Peyer's patch (tissue), 4 donors: Measurements from ENCODE around the gene ENO4.

Source experiments
- POLR2A ChIP-seq, 2 donors: fragments of 450-650 bp; IDR thresholded peaks; one replicate each; pipeline ENCODE4 v1.5.1; 2017; ENCODE audit warnings: antibody characterized with exemption in 2 of 2, mild to moderate bottlenecking in 2 of 2, moderate library complexity in 2 of 2
- TF ChIP-seq, protein P1 (sequence below), 6 experiments: fragments of 450-650 bp in 4 of 6; fragments of 200-600 bp in 2 of 6; sonication (generic) in 1 of 6; IDR thresholded peaks; one replicate each; pipeline ENCODE4 v1.5.1; 2017 to 2019; ENCODE audit warnings: antibody characterized with exemption in 6 of 6, mild to moderate bottlenecking in 3 of 6, moderate library complexity in 1 of 6

DNA sequence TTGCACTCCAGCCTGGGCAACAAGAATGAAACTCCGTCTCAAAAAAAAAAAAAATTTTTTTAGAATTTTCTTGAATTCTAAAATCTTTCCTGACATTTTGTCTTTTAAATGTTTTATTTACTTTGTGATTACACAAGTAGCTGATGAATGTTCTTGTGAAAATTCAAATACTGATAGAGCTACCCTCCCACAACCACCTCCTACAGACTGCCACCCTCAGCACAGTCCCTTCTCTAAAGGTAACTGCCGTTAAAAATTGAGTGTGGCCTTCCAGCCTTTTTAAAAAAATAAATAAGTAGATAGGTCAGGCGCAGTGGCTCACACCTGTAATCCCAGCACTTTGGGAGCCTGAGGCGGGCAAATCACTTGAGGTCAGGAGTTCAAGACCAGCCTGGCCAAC is 15.1 kb downstream of the ENO4 start:
- TF ChIP-seq, protein P1, sequence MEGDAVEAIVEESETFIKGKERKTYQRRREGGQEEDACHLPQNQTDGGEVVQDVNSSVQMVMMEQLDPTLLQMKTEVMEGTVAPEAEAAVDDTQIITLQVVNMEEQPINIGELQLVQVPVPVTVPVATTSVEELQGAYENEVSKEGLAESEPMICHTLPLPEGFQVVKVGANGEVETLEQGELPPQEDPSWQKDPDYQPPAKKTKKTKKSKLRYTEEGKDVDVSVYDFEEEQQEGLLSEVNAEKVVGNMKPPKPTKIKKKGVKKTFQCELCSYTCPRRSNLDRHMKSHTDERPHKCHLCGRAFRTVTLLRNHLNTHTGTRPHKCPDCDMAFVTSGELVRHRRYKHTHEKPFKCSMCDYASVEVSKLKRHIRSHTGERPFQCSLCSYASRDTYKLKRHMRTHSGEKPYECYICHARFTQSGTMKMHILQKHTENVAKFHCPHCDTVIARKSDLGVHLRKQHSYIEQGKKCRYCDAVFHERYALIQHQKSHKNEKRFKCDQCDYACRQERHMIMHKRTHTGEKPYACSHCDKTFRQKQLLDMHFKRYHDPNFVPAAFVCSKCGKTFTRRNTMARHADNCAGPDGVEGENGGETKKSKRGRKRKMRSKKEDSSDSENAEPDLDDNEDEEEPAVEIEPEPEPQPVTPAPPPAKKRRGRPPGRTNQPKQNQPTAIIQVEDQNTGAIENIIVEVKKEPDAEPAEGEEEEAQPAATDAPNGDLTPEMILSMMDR (IDR thresholded peaks at IDR 0.05), result no peak
- TF ChIP-seq POLR2A (IDR thresholded peaks at IDR 0.05), result no peak
